GM12878 (cell line): ENCODE data around the gene ELOVL5. TPM values are rescaled to one million over a fixed set of nuclear protein-coding genes. Genes with fewer than 3 reads are reported as not detected.

Source experiments
- ATAC-seq: fragments of 200-7000 bp; cut with Tn5 transposase; 3 replicates; pipeline ENCODE4 v1.9.1; 2020; ENCODE audit warnings: mild to moderate bottlenecking, moderate library complexity
- BruUV-seq: library from RNA; stranded (reverse); fragments of 400-500 nt; replicated peaks from 2 replicates; lab custom pipeline; 2021; lab: Mats Ljungman, UMichigan
- CTCF ChIA-PET: fragments of 300-600 bp; sonication (Branson Sonifier 250); formaldehyde crosslinking; extraction: SDS; loops from one replicate; lab custom pipeline; 2021; ENCODE audit warnings: inconsistent platforms; lab: Yijun Ruan, JAX
- POLR2A ChIA-PET: fragments of 350-600 bp; formaldehyde crosslinking; extraction: SDS; loops from one replicate; lab custom pipeline; 2021; ENCODE audit warnings: inconsistent platforms; lab: Charles Lee
- RAD21 ChIA-PET: fragments of 300-600 bp; sonication (Branson Sonifier 250); formaldehyde crosslinking; loops from one replicate; lab custom pipeline; 2023; ENCODE audit warnings: antibody characterized with exemption; ENCODE audit not compliant: unreplicated experiment; lab: Charles Lee
- SMC1A ChIA-PET: fragments of 300-600 bp; sonication (Branson Sonifier 250); formaldehyde crosslinking; loops from one replicate; lab custom pipeline; 2023; ENCODE audit not compliant: unreplicated experiment, uncharacterized antibody; lab: Charles Lee
- DNase-seq: peaks from one replicate; pipeline ENCODE4 v3.0.0-alpha.2; 2011; ENCODE audit warnings: low read depth, low spot score
- FAIRE-seq: peaks from 3 replicates; lab custom pipeline; 2011; peaks lifted over from hg19 to GRCh38; lab: Jason Lieb, UNC
- H2AFZ ChIP-seq: 2 replicates; pipeline ENCODE4 v1.6.0; 2011; ENCODE audit warnings: low read depth, low read length, control low read depth; ENCODE audit not compliant: control insufficient read depth
- H3K27ac ChIP-seq: 2 replicates; pipeline ENCODE4 v1.5.1; 2011; ENCODE audit warnings: control low read depth; ENCODE audit not compliant: control insufficient read depth, insufficient read depth
- H3K27me3 ChIP-seq, 2 experiments: replicated peaks in 1 of 2; 2 replicates each; pipeline versions ENCODE4 v1.6.0 to v1.6.1; 2011; ENCODE audit warnings: low read length in 1 of 2; ENCODE audit not compliant: control insufficient read depth in 2 of 2, insufficient read depth in 2 of 2
- H3K36me3 ChIP-seq, 2 experiments: 2 replicates each; pipeline ENCODE4 v1.5.1; 2011; ENCODE audit warnings: low read length in 1 of 2; ENCODE audit not compliant: control insufficient read depth in 2 of 2, insufficient read depth in 2 of 2
- H3K4me1 ChIP-seq: 2 replicates; pipeline ENCODE4 v1.6.1; 2011; ENCODE audit warnings: mild to moderate bottlenecking, low read length, moderate library complexity, mixed read lengths; ENCODE audit not compliant: control insufficient read depth, insufficient read depth
- H3K4me2 ChIP-seq: 2 replicates; pipeline ENCODE4 v1.6.0; 2011; ENCODE audit warnings: control low read depth; ENCODE audit not compliant: control insufficient read depth, insufficient read depth
- H3K4me3 ChIP-seq: fragments of 200-600 bp; sonication (generic); 2 replicates; pipeline ENCODE4 v1.5.1; 2016
- H3K79me2 ChIP-seq: 2 replicates; pipeline ENCODE4 v1.6.0; 2011; ENCODE audit warnings: low read length; ENCODE audit not compliant: control insufficient read depth, insufficient read depth
- H3K9ac ChIP-seq: 2 replicates; pipeline ENCODE4 v1.8.0; 2011; ENCODE audit warnings: low read length, control low read depth, mixed read lengths; ENCODE audit not compliant: control insufficient read depth, insufficient read depth
- H3K9me3 ChIP-seq: replicated peaks from 3 replicates; pipeline ENCODE4 v1.5.1; 2011; ENCODE audit warnings: mild to moderate bottlenecking, low read length; ENCODE audit not compliant: control insufficient read depth, insufficient read depth
- H4K20me1 ChIP-seq: 2 replicates; pipeline ENCODE4 v1.6.0; 2011; ENCODE audit not compliant: control insufficient read depth, insufficient read depth
- GABPA ChIP-seq: IDR thresholded peaks from 2 replicates; pipeline ENCODE4 v1.6.1; 2014; ENCODE audit warnings: antibody characterized with exemption, low read depth, mild to moderate bottlenecking, inconsistent platforms
- RELA ChIP-seq: fragments of 450-650 bp; IDR thresholded peaks from 2 replicates; pipeline ENCODE4 v1.8.0; 2014; ENCODE audit warnings: borderline replicate concordance; ENCODE audit not compliant: partially characterized antibody
- STAT1 ChIP-seq: fragments of 450-650 bp; conservative IDR thresholded peaks from 2 replicates; pipeline ENCODE4 v1.6.1; 2014; ENCODE audit warnings: antibody characterized with exemption, mild to moderate bottlenecking
- ZNF24 ChIP-seq: fragments of 450-650 bp; IDR thresholded peaks from 2 replicates; pipeline ENCODE4 v1.6.1; 2017; ENCODE audit warnings: antibody characterized with exemption, mild to moderate bottlenecking
- ZNF384 ChIP-seq: IDR thresholded peaks from 2 replicates; pipeline ENCODE4 v1.6.1; 2012; ENCODE audit warnings: low read depth, mild to moderate bottlenecking, low read length, improper control_type of control experiment, borderline replicate concordance
- WGBS: methylation state at CpG from one replicate; pipeline ENCODE4 v1.1.6; 2016; ENCODE audit warnings: low lambda C conversion rate; ENCODE audit not compliant: insufficient replicate concordance, insufficient coverage; ENCODE audit errors: missing lambda C conversion rate; 5-methylcytosine and 5-hydroxymethylcytosine counted together
- in situ Hi-C: fragments of 300-500 bp; cut with MboI; formaldehyde crosslinking; loops from 9 replicates; pipeline ENCODE4 v1.14.3; 2018; ENCODE audit warnings: mixed read lengths
- intact Hi-C: fragments of 100-400 bp; cut with micrococcal nuclease; formaldehyde crosslinking; loops from one replicate; pipeline ENCODE4 v1.14.2; 2022; ENCODE audit not compliant: unreplicated experiment
- polyA plus RNA-seq, 11 experiments: library from polyadenylated mRNA; depleted of rRNA in 4 of 11; unstranded in 6 of 11; stranded (reverse) in 5 of 11; fragments of >200 nt; fragmentation: Nextera tagmentation in 4 of 11; fragmentation: Illumina TruSeq in 1 of 11; extraction: Ambion mirVana in 4 of 11; extraction: Trizol in 1 of 11; gene quantifications; 1 replicate in 1 of 11; 2 replicates in 10 of 11; pipeline versions ENCODE4 v1.2.1 to v1.2.3, GENCODE V29; 2011 to 2016; ENCODE audit warnings: inconsistent platforms in 2 of 11, missing spikeins in 2 of 11, low read depth in 1 of 11
- total RNA-seq, 4 experiments: library from RNA; depleted of rRNA in 3 of 4; stranded (reverse); fragments of >200 nt in 3 of 4; fragmentation: Illumina TruSeq in 1 of 4; extraction: Trizol in 1 of 4; gene quantifications; 2 replicates each; pipeline versions ENCODE4 v1.2.1 to v1.2.3, GENCODE V29; 2013 to 2021
- TF ChIP-seq, protein P1 (sequence below): fragments of 450-650 bp; IDR thresholded peaks from 2 replicates; pipeline ENCODE4 v1.6.1; 2017; ENCODE audit warnings: mild to moderate bottlenecking, low read depth, inconsistent platforms; ENCODE audit not compliant: poor library complexity, severe bottlenecking

Gene ELOVL5
- total and polyA plus RNA-seq, 10 of the 15 experiments (the other 5 are each of a cell fraction or from before 2014, with no cell fraction given), result 156 to 241 (median 196) TPM

DNA sequence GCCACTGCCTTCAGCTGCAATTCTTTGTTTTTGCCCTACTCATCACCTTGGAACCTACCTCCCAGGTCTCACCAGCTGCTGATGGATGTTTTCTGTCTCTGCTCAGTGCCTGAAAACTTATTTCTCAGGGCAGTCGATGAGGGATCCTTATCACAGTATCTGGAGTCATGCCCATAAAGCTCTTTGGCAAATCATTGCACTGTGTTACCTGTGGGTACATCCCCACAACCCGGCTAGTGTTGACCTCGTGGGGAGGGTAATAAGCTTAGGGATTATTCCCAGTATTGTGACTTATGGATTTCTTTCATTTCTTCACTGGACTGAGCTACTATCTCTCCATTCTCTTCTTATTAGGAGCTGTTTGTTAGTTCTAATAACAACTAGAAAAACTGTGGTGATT, 91.7 kb downstream of the ELOVL5 start:
- no peak overlapping the region for H3K4me3 ChIP-seq
- FAIRE-seq (no peak), ATAC-seq (no peak), DNase-seq (no peak)
- no peak for TF ChIP-seq GABPA
- no peak for TF ChIP-seq ZNF384
- no peak for TF ChIP-seq STAT1
- H3K27me3 ChIP-seq, result no peaks in the 10 kb centered on the region
- no peak overlapping the region for H3K4me2 ChIP-seq
- ChIA-PET RAD21 (interaction anchor here (0.5 to 1.8 kb wide), 3 partner anchors 69 to 84 kb away, joined by 3 to 7 read pairs (median 5); no protein-coding TSS in a partner anchor), SMC1A (interaction anchor here (0.6 to 1.8 kb wide), 13 partner anchors 10 to 182 kb away, joined by 3 to 8 read pairs (median 4); no protein-coding TSS in a partner anchor), CTCF (interaction anchor here (0.8 to 2.3 kb wide), 9 partner anchors 8 to 227 kb away, joined by 3 to 5 read pairs (median 4); no protein-coding TSS in a partner anchor), POLR2A (interaction anchor here (0.6 to 1.4 kb wide), 2 partner anchors 9 to 11 kb away, joined by 3 read pairs; no protein-coding TSS in a partner anchor)
- no peaks in the 10 kb centered on the region for H3K4me1 ChIP-seq
- H2AFZ ChIP-seq, result no peak overlapping the region
- 100% methylated on average over 3 of the region's 3 CpGs for WGBS
- in situ Hi-C loops (no loop called here), intact Hi-C loops (loop anchor here (10.0 kb wide), 1 partner anchor 468 kb away; no protein-coding TSS in a partner anchor)
- H3K79me2 ChIP-seq, result no peaks in the 10 kb centered on the region
- H3K27ac ChIP-seq, result no peak overlapping the region
- H3K9me3 ChIP-seq, result no peaks in the 10 kb centered on the region; the same call in 2 of the 3 replicates
- TSS peak; percentile 16 for BruUV-seq
- H3K36me3 ChIP-seq, result peaks cover 4 to 8% of the 10 kb centered on the region in 2 experiments
- no peak overlapping the region for H3K9ac ChIP-seq
- no peaks in the 10 kb centered on the region for H4K20me1 ChIP-seq

DNA sequence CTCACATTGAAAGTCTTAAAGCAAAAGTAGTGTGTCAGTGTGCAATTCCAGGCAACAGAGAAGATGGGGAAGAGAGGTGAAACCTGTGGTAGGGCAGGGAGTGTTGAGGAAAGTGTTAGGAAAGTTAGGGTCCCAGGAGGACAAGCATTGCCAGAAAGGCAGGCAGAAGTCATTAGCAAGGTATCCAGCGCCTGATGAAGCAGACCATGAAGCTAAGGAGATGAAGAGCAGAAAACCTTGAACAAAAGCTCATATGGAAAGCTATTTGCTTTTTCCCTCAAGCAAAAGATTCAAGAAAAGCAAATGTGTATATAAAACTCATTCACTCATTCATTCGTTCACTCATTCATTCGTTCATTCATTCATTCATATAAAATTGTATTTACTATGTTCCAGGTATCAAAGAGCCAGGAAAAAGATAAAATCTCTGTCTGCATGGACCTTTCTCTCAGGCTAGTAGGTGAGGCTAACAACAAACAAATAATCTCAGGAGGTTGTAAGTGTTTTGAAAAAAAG, 96.5 kb downstream of the ELOVL5 start:
- no peaks in the 10 kb centered on the region for H3K36me3 ChIP-seq
- no peak overlapping the region for H3K4me3 ChIP-seq
- no peaks in the 10 kb centered on the region for H3K79me2 ChIP-seq
- RAD21 ChIA-PET, result no interaction called here
- H2AFZ ChIP-seq, result no peak overlapping the region
- H3K9me3 ChIP-seq, result no peaks in the 10 kb centered on the region
- ATAC-seq (no peak), FAIRE-seq (no peak), DNase-seq (no peak)
- 38% methylated on average over 3 of the region's 3 CpGs for WGBS
- BruUV-seq, result no TSS peak
- peak; percentile 90 for TF ChIP-seq ZNF24
- TF ChIP-seq, protein P1, sequence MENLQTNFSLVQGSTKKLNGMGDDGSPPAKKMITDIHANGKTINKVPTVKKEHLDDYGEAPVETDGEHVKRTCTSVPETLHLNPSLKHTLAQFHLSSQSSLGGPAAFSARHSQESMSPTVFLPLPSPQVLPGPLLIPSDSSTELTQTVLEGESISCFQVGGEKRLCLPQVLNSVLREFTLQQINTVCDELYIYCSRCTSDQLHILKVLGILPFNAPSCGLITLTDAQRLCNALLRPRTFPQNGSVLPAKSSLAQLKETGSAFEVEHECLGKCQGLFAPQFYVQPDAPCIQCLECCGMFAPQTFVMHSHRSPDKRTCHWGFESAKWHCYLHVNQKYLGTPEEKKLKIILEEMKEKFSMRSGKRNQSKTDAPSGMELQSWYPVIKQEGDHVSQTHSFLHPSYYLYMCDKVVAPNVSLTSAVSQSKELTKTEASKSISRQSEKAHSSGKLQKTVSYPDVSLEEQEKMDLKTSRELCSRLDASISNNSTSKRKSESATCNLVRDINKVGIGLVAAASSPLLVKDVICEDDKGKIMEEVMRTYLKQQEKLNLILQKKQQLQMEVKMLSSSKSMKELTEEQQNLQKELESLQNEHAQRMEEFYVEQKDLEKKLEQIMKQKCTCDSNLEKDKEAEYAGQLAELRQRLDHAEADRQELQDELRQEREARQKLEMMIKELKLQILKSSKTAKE, result no peak
- no peak for TF ChIP-seq RELA
- POLR2A ChIA-PET, result interaction anchor here (0.5 kb wide), 1 partner anchor 39 kb away, joined by 3 read pairs; no protein-coding TSS in a partner anchor
- no peak overlapping the region for H3K9ac ChIP-seq
- SMC1A ChIA-PET, result interaction anchor here (1.0 kb wide), 1 partner anchor 10 kb away, joined by 5 read pairs; no protein-coding TSS in a partner anchor
- in situ Hi-C loops, result no loop called here
- no peak overlapping the region for H3K27ac ChIP-seq
- no peaks in the 10 kb centered on the region for H4K20me1 ChIP-seq
- H3K4me1 ChIP-seq, result no peaks in the 10 kb centered on the region
- H3K27me3 ChIP-seq, result no peaks in the 10 kb centered on the region
- intact Hi-C loops, result loop anchor here (10.0 kb wide), 1 partner anchor 473 kb away; no protein-coding TSS in a partner anchor
- H3K4me2 ChIP-seq, result no peak overlapping the region
- CTCF ChIA-PET, result interaction anchor here (1.3 kb wide), 1 partner anchor 22 kb away, joined by 4 read pairs; no protein-coding TSS in a partner anchor
